Osteoblast (primary cell): Measurements from ENCODE around the gene STAT1. TPM values are rescaled to one million over a fixed set of nuclear protein-coding genes. Genes with fewer than 3 reads are reported as not detected.

ENCODE experiments used
- DNase-seq: peaks from one replicate; pipeline ENCODE4 v3.0.0; 2011; ENCODE audit warnings: low spot score, mixed read lengths; ENCODE audit not compliant: insufficient read length; ENCODE audit errors: missing footprints
- H2AFZ ChIP-seq: 2 replicates; pipeline ENCODE4 v1.6.0; 2011; ENCODE audit warnings: mild to moderate bottlenecking, low read length
- H3K27ac ChIP-seq: 2 replicates; pipeline ENCODE4 v1.5.1; 2011; ENCODE audit warnings: mild to moderate bottlenecking, low read depth, low read length, moderate library complexity
- H3K27me3 ChIP-seq: 2 replicates; pipeline ENCODE4 v1.6.0; 2012; ENCODE audit warnings: mild to moderate bottlenecking, control low read depth, inconsistent platforms, low read length, moderate library complexity; ENCODE audit not compliant: insufficient read depth
- H3K36me3 ChIP-seq: 2 replicates; pipeline ENCODE4 v1.5.1; 2011; ENCODE audit warnings: mild to moderate bottlenecking, low read length, control low read depth, moderate library complexity; ENCODE audit not compliant: insufficient read depth
- H3K4me1 ChIP-seq: 2 replicates; pipeline ENCODE4 v1.5.1; 2011; ENCODE audit warnings: mild to moderate bottlenecking, low read length, control low read depth, moderate library complexity; ENCODE audit not compliant: insufficient read depth
- H3K4me2 ChIP-seq: 2 replicates; pipeline ENCODE4 v1.6.0; 2011; ENCODE audit warnings: mild to moderate bottlenecking, low read length; ENCODE audit not compliant: insufficient read depth
- H3K4me3 ChIP-seq: fragments of 200-600 bp; sonication (generic); 3 replicates; pipeline ENCODE4 v1.5.1; 2012; ENCODE audit warnings: mild to moderate bottlenecking, low read length, inconsistent platforms; ENCODE audit not compliant: insufficient read depth
- H3K79me2 ChIP-seq: 2 replicates; pipeline ENCODE4 v1.6.0; 2012; ENCODE audit warnings: mild to moderate bottlenecking, low read length, control low read depth, inconsistent platforms; ENCODE audit not compliant: insufficient read depth
- H3K9me3 ChIP-seq: 2 replicates; pipeline ENCODE4 v1.5.1; 2011; ENCODE audit warnings: low read depth, low read length, control low read depth
- H4K20me1 ChIP-seq: 2 replicates; pipeline ENCODE4 v1.6.0; 2012; ENCODE audit warnings: mild to moderate bottlenecking, low read length, control low read depth; ENCODE audit not compliant: insufficient read depth
- CTCF ChIP-seq: IDR thresholded peaks from 2 replicates; pipeline ENCODE4 v1.5.1; 2011; ENCODE audit warnings: mild to moderate bottlenecking, low read depth, low read length, moderate library complexity; ENCODE audit errors: extremely low read depth
- total RNA-seq: library from RNA; depleted of rRNA; stranded (reverse); fragments of >200 nt; gene quantifications from 2 replicates; pipeline ENCODE4 v1.2.3, GENCODE V29; 2012

Gene STAT1
- total RNA-seq, 1 donor, result 530 TPM

DNA sequence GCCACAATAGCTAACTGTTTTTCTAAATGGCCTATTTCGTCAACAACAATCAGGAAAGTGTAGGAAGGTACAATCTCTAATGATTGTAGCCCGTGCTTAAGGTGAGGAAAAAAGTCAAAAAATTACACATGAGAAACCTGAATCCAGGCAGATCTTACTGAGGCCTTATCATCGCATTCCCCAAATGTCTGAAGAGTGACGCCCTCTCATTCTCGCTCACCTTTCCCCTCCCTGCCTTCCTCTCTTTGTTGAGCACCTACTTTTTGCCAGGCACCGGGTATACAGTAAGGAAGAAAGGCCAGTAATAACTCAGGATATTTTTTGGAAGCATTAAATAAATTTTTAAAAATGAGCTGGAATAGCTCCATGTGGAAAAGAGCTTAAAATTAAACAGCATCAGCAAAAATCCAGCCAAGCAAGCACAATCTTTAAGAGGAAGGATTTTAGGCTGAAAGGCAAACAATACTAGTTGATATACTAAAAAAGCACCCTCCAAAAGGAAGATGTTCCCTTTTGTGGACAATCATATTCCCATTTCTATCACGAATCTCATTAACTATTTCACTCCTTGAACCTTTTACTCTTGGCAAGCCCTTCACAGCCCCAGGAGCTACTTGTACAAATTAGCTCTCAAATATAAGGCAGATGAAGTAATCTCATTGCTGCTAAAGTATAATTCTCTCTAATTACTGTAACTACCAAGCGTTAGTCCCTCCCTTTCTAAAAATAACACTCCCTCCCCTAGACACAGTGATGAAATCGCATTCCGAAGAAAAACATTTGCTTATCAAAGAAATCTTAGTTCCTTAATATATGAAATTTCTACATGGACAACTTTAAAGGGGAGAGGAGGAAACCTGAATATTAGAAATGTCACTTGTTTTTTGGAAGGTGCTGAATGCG, 40.0 kb downstream of the STAT1 start:
- H3K9me3 ChIP-seq, result no peaks in the 10 kb centered on the region
- no peaks in the 10 kb centered on the region for H3K27me3 ChIP-seq
- H3K27ac ChIP-seq, result no peak overlapping the region
- peaks cover 6% of the 10 kb centered on the region for H4K20me1 ChIP-seq
- no peak for TF ChIP-seq CTCF
- DNase-seq, result no peak
- H3K4me3 ChIP-seq, result no peak overlapping the region
- H3K79me2 ChIP-seq, result no peaks in the 10 kb centered on the region
- H3K36me3 ChIP-seq, result peaks cover 98% of the 10 kb centered on the region
- H2AFZ ChIP-seq, result no peak overlapping the region
- peaks cover 8% of the 10 kb centered on the region for H3K4me1 ChIP-seq
- H3K4me2 ChIP-seq, result no peak overlapping the region

DNA sequence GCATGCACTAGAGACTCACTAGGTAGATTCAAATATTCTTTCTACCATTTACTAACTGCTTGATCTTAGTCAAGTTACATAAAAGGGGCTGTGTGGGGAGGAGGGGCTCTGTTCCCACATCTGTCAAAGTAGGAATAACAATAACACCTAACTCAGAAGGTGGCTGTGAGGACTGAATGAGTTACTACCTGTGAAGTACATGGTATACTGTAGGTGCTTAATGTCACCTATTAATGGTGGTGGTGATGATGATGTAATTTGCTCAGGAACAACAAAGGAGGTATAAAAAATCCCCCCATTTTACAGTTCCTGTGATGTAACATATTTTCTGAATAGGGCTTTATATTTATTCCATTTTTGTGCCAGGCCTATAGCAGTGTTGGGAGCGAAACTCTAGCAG, 40.7 kb downstream of the STAT1 start:
- Histone ChIP-seq H3K27me3 (no peaks in the 10 kb centered on the region), H3K4me2 (no peak overlapping the region), H3K4me3 (no peak overlapping the region), H4K20me1 (no peaks in the 10 kb centered on the region), H3K36me3 (peaks cover 97% of the 10 kb centered on the region), H3K4me1 (peaks cover 2% of the 10 kb centered on the region), H3K27ac (no peak overlapping the region), H3K9me3 (no peaks in the 10 kb centered on the region), H3K79me2 (no peaks in the 10 kb centered on the region), H2AFZ (no peak overlapping the region)
- DNase-seq, result no peak
- no peak for TF ChIP-seq CTCF

GRCh38 chr2:190972846-190973245, 41.1 kb downstream of the STAT1 start:
- Histone ChIP-seq H3K79me2 (no peaks in the 10 kb centered on the region), H3K4me3 (no peak overlapping the region), H3K27ac (no peak overlapping the region), H2AFZ (no peak overlapping the region), H3K4me2 (no peak overlapping the region), H3K27me3 (no peaks in the 10 kb centered on the region), H3K9me3 (no peaks in the 10 kb centered on the region), H4K20me1 (no peaks in the 10 kb centered on the region), H3K36me3 (peaks cover 97% of the 10 kb centered on the region), H3K4me1 (no peaks in the 10 kb centered on the region)
- no peak for DNase-seq
- no peak for TF ChIP-seq CTCF

GRCh38 chr2:190972213-190972612, 41.8 kb downstream of the STAT1 start:
- no peak overlapping the region for H3K4me3 ChIP-seq
- DNase-seq, result no peak
- no peaks in the 10 kb centered on the region for H3K27me3 ChIP-seq
- H3K79me2 ChIP-seq, result no peaks in the 10 kb centered on the region
- H4K20me1 ChIP-seq, result no peaks in the 10 kb centered on the region
- no peaks in the 10 kb centered on the region for H3K4me1 ChIP-seq
- no peak overlapping the region for H2AFZ ChIP-seq
- H3K36me3 ChIP-seq, result peaks cover 97% of the 10 kb centered on the region
- H3K4me2 ChIP-seq, result no peak overlapping the region
- no peak for TF ChIP-seq CTCF
- H3K9me3 ChIP-seq, result no peaks in the 10 kb centered on the region
- H3K27ac ChIP-seq, result no peak overlapping the region
